ENCODE measurements around the gene SLC6A11.

The SLC6A11 gene

DNA sequence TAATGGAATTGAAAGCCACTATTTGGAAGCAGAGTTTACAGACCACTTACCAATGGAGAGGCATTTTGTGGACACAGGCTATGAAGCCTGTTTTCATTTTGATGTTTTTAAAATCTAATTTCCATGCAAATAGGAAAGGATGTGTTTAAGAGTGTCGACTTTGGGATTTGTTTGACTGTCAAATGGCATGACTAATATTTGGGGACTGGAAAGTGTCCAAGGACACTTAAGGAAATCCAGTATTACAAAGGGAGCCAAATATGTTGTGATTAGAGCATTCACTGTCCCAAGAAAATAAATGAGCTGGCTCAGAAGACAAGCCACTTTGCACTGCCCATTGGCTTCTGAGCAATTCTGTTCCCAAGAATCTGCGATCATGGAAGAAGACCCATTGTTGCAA lies 34.0 kb upstream of the SLC6A11 start:
- TF ChIP-seq, protein P1, sequence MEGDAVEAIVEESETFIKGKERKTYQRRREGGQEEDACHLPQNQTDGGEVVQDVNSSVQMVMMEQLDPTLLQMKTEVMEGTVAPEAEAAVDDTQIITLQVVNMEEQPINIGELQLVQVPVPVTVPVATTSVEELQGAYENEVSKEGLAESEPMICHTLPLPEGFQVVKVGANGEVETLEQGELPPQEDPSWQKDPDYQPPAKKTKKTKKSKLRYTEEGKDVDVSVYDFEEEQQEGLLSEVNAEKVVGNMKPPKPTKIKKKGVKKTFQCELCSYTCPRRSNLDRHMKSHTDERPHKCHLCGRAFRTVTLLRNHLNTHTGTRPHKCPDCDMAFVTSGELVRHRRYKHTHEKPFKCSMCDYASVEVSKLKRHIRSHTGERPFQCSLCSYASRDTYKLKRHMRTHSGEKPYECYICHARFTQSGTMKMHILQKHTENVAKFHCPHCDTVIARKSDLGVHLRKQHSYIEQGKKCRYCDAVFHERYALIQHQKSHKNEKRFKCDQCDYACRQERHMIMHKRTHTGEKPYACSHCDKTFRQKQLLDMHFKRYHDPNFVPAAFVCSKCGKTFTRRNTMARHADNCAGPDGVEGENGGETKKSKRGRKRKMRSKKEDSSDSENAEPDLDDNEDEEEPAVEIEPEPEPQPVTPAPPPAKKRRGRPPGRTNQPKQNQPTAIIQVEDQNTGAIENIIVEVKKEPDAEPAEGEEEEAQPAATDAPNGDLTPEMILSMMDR (IDR thresholded peaks at IDR 0.05) = no peak

DNA sequence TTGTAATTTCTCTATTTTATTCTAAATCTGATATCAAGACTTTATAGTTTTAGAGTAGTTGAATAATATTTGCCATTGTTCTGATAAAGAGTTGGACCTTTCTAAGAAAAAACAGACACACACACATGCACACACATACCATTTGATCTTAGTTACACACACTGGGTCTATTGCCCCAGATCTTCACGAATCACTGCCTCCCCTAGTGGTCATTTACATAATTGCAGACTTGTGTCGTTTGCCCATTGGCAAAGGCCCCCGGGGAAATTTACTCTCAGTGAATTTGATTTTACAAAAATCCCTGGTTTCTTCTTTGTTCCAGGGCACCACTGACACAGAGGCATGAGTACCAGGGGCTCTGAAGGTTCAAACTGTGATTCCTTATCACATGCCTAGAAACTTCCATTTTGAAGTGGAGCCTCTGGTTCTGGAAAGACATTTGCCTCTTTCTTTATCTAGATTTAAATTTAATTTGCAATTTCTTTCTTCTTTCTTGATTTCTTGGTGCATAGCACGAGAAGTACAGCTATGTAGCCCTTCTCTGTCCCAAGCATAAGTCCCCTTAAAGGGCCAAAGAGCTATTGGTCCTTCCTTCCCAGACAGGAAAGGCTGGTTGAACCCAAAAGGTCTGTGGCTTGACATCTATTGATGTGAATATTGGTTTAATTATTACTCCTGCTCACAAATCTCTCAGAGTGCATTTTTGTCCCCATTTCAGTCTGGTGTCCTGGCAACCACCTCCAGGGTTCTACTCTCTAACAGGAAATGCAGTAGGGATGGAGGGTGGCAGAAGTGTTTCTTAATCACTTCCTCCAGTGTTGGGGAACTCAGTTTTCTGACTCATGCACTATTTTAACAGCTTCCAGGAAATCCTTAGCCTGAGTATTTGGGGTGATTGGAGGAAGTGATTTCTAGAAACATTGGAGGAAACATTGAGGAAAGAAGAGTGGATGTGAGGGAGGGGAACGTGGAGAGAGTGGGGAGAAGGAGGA lies 32.4 kb upstream of the SLC6A11 start:
- H3K27me3 ChIP-seq = peaks cover 0 to 18% of the 10 kb centered on the region in 2 donors
- DNase-seq = no peak
- no peak overlapping the region for H3K4me3 ChIP-seq
- TF ChIP-seq, protein P1 (IDR thresholded peaks at IDR 0.05) = peak; percentile 52
- H3K27ac ChIP-seq = no peak overlapping the region
- no peaks in the 10 kb centered on the region for H3K4me1 ChIP-seq
- H3K9me3 ChIP-seq = no peaks in the 10 kb centered on the region
- no peaks in the 10 kb centered on the region for H3K36me3 ChIP-seq
- intact Hi-C loops (cut with DNase I; ENCODE audit: low total_unique reads) = no loop called here

More for the DNA sequence above, 34.0 kb upstream of the SLC6A11 start:
- Histone ChIP-seq H3K27me3 (peaks cover 0 to 25% of the 10 kb centered on the region in 2 donors), H3K9me3 (no peaks in the 10 kb centered on the region), H3K36me3 (no peaks in the 10 kb centered on the region), H3K4me3 (no peak overlapping the region), H3K4me1 (no peaks in the 10 kb centered on the region), H3K27ac (no peak overlapping the region)
- intact Hi-C loops (cut with DNase I; ENCODE audit: low total_unique reads) = no loop called here
- no peak for DNase-seq

DNA sequence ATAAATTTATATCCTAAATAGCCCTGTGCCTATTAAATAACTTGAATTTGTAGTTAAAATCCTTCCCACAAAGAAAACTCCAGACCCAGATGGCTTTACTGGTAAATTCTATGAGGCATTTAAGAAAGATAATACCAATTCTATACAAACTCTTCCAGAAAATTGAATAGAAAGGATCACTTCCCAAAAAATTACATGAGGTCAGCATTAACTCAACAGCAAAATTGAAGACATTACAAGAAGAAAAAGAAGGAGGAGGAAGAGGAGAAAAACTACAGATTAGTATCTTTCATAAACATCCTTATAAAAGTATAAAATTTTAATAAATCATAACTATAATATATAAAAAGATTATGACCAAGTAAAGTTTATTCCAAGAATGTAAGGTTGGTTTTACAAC lies 29.4 kb upstream of the SLC6A11 start:
- no peaks in the 10 kb centered on the region for H3K36me3 ChIP-seq
- H3K4me1 ChIP-seq = no peaks in the 10 kb centered on the region
- H3K9me3 ChIP-seq = no peaks in the 10 kb centered on the region
- TF ChIP-seq, protein P1 (IDR thresholded peaks at IDR 0.05) = no peak
- H3K4me3 ChIP-seq = no peak overlapping the region
- H3K27me3 ChIP-seq = peaks cover 0 to 3% of the 10 kb centered on the region in 2 donors
- intact Hi-C loops (cut with DNase I; ENCODE audit: low total_unique reads) = no loop called here
- no peak overlapping the region for H3K27ac ChIP-seq
- no peak for DNase-seq

DNA sequence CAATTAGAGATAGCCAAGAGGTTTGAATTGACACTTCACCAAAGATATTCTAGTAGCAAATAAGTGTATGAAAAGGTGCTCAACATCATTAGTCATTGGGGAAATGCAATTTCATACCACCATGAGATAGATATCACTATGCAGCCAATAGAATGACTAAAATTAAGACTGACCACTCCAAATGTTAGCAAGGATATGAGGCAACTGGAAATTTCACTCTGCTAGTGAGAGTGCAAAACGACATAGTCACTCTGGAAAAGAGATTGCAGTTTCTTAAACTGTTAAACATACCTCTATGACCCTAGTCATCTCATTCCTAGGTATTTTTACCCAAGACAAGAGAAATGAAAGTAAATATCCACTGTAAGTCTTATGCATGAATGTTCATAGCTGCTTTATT lies 27.6 kb upstream of the SLC6A11 start:
- intact Hi-C loops (cut with DNase I; ENCODE audit: low total_unique reads) = no loop called here
- Histone ChIP-seq H3K36me3 (no peaks in the 10 kb centered on the region), H3K27me3 (peaks cover 0 to 13% of the 10 kb centered on the region in 2 donors), H3K27ac (no peak overlapping the region), H3K4me1 (no peaks in the 10 kb centered on the region), H3K9me3 (no peaks in the 10 kb centered on the region), H3K4me3 (no peak overlapping the region)
- no peak for DNase-seq
- TF ChIP-seq, protein P1 (IDR thresholded peaks at IDR 0.05) = no peak

DNA sequence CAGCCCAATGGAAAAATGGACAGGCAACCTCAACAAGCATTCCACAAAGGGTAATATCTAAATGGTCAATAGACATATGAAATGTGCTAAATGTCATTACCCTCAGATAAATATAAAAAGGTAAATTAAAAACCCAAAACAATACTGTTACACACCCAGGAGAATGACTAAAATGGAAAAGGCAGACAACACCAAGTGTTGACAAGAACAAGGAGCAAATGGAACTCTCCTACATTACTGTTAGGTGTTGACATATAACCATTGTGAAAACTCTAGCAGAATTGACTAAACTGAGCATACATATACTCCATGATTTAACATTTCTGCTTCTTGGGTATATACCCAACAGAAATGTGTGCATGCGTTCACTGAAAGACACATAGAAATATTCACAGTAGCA lies 25.3 kb upstream of the SLC6A11 start:
- Histone ChIP-seq H3K36me3 (no peaks in the 10 kb centered on the region), H3K4me3 (no peak overlapping the region), H3K27ac (no peak overlapping the region), H3K27me3 (peaks cover 0 to 21% of the 10 kb centered on the region in 2 donors), H3K4me1 (no peaks in the 10 kb centered on the region), H3K9me3 (no peaks in the 10 kb centered on the region)
- DNase-seq = no peak
- intact Hi-C loops (cut with DNase I; ENCODE audit: low total_unique reads) = no loop called here
- TF ChIP-seq, protein P1 (IDR thresholded peaks at IDR 0.05) = no peak

Measured in tibial artery (tissue), 4 donors.